G401 (cell line): ENCODE measurements around the gene GNAQ. TPM values are rescaled to one million over a fixed set of nuclear protein-coding genes. Genes with fewer than 3 reads are reported as not detected.

Source experiments
- DNase-seq: peaks from one replicate; pipeline ENCODE4 v3.0.0-alpha.2; 2015; ENCODE audit warnings: low spot score
- in situ Hi-C: cut with HindIII; loops from 2 replicates; pipeline ENCODE4 v1.10.0; 2016; ENCODE audit warnings: low sequenced_read_pairs, mixed read lengths
- total RNA-seq: library from RNA; depleted of rRNA; stranded (reverse); fragments of >200 nt; shearing (Covaris generic); gene quantifications from 2 replicates; pipeline ENCODE4 v1.2.3, GENCODE V29; 2014

The GNAQ gene
- total RNA-seq, 1 experiment from 2014 or later, result 24.5 TPM

DNA sequence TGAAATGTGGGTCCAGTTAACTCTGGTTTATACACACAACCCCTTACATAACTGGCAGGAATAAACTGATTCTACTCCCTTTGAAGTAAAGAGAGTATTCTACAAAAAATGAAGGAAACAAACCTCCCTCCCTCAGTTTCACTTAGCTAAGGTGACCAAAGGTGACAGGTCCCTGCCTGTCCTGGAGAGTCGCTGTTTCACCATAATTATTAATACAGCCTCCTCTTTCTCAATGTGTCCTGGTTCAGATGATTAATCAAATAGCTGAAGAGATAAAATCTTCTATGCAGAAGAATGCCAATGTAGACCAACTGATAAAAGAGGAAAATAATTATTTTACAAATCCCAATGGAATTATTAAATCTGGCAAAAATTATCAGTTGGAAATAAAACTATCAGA, 219.8 kb downstream of the GNAQ start:
- in situ Hi-C loops, result no loop called here

DNA sequence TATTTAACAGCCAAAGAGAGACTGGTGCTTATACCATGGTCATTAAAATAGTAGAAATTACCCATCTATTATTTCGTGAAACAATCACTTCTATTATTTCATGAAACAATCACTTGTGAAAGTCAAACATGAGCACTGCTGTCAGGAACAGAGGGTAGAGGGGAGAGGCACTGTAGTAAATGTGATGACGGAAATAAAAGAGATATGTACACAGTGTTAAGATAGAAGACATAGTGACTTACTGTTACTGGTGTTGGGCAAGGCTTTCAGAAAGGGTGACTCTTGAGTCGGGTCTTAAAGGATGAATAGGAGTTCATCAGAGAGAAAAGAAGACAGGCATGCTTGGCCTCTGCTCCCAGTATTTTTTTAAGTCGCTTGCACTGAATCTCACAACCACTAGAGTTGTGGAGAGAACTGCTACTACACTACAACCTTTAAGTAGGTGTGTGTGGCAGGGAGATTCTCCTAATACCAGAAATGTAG, 220.9 kb downstream of the GNAQ start:
- in situ Hi-C loops, result no loop called here
- no peak for DNase-seq

More for the DNA sequence above, 219.8 kb downstream of the GNAQ start:
- no peak for DNase-seq

DNA sequence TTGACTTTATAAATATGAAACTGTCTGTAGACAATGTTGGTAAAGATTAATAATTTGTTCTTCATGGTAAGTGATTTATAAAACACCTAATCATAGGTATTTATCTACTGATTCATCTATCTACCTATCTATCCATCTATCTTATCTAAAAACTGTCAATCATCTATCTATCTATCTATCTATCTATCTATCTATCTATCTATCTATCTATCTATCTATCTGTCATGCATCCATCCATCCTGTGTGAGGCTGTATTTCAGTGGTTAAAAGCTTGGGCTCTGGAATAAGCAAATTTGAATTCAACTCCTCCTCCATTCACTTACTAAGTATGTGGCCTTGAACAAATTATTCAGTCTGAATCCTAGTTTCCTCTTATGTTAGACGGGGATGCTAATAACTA, 221.6 kb downstream of the GNAQ start:
- no peak for DNase-seq
- in situ Hi-C loops, result no loop called here

GRCh38 chr9:77809552-77809951, 222.1 kb downstream of the GNAQ start:
- DNase-seq, result no peak
- in situ Hi-C loops, result no loop called here

GRCh38 chr9:77808751-77809081, 222.9 kb downstream of the GNAQ start:
- in situ Hi-C loops, result no loop called here
- no peak for DNase-seq

GRCh38 chr9:77807846-77808750, 223.5 kb downstream of the GNAQ start:
- in situ Hi-C loops, result no loop called here
- no peak for DNase-seq

DNA sequence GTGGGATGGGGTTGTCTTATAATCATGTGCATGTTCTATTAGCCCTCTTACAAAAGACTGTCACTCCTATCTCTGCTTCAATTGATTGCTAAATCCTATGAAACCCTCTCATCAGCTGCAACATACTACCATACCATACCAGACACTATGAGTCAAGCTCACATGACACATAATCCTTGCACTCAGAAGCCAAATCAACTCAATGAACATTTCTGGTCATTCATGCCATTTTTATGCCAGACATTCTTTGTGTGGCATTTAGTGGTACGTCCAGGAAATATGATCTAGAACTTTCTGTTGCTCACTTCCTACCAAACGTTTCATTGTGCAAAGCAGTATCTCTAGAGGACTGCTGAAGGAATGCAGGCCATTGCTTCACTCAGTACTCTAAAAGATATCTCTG, 224.3 kb downstream of the GNAQ start:
- in situ Hi-C loops, result no loop called here
- no peak for DNase-seq

DNA sequence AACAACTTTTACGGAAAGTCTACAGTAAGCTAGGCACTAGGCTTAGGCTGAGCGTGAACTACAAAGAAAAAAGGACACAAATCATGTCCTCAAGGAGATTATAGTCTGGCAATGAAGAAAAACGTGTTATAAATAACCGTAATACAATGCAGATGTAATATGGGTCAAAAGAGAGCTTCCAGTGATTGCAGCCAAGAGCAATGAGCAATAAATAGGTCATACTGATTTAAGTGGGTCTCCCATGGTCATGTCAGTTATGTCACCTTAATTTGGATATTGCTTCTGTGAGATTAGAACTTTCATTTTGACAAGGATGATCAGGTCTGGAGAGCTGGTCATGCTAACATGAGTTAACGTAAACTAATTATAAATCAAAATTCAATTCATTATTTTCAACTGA, 224.9 kb downstream of the GNAQ start:
- in situ Hi-C loops, result no loop called here

DNA sequence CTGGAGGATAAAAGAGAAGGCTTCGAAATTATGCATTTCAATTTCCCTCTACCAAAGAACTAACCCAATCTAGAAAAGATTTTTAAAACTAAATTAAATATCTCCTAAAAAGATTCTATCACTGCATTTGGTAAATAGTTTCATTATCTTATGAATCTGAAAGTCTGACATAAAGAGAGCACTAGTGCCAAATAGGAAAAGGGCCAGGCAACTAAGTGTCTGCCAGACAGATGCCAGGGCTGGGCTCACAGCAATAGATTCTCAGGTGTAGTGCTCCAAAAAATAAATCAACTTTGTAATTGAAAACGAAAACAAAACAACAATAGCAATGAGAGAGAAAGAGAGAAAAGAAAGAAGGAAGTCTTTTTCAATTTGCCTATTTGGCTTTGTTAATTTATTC, 225.8 kb downstream of the GNAQ start:
- in situ Hi-C loops, result no loop called here
- no peak for DNase-seq

More for the DNA sequence above, 224.9 kb downstream of the GNAQ start:
- no peak for DNase-seq

- in situ Hi-C loops, result no loop called here
Observed at GRCh38 chr9:77803423-77803822, 228.2 kb downstream of the GNAQ start.

DNA sequence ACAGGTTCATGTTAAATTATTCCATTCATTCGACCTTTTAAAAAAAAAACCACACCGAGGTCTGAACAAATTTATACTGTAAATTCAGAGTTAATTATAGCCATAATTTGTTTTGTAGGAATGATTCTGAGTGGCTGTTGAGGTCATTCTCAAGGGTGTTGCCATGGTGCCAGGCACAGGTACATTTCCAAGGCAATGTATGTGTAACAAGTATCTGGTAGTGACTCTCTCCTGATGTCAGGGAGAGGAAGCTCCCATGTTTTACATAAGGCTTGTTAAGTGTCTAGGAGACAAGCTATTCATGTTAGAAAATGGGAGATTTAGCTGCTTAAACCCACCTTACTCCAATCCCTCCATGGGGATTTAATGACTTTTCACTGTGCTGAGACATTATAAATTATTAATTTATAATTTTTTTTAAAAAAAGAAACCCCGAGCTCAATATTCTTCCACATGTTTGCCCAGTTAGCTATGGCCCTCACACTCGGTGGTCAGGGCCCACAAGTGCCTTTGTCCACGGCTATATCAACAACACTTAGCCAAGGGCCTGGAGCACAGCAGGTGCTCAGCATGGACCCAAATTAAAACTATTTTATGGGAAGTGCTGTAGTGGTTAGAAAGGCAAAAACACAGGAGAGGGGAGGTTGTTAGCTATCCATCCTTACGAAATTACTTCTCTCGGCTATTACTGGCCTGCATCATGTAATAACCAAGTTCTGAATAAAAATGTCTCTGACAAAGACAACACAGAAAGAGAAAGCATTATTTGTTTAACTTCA, 228.9 kb downstream of the GNAQ start:
- DNase-seq, result no peak
- in situ Hi-C loops, result no loop called here

More at GRCh38 chr9:77803423-77803822, 228.2 kb downstream of the GNAQ start:
- DNase-seq, result no peak

- in situ Hi-C loops, result no loop called here
- DNase-seq, result no peak
Observed at GRCh38 chr9:77802064-77802463, 229.5 kb downstream of the GNAQ start.

DNA sequence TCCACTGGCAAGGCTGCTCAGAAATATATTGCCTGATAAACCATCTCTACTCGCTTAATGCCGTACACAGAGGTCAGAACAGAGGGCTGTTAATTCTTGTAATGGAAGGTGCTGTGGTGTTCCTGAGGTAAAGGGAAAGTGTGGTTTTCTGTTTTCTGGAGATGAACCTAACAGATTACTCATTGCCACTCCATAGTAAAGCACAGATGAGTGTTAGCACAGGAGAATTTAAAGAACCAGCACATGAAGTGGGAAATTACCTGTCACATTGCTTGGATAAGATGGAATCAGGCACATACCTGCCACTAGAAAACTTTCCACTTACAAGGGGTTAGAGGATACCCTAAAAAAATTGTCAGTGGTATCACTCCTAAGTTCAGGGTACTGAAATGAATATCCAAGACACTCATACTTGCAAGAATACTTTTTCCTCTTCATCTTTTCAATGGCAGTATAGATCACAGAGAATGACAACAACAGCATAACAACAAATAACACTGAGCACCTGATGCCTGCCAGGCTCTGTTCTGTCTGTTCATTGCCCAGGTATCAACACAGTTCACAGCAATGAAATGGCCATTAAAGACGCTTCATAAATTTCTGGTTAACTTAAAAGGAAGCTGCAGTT, 230.6 kb downstream of the GNAQ start:
- DNase-seq, result no peak
- in situ Hi-C loops, result no loop called here

DNA sequence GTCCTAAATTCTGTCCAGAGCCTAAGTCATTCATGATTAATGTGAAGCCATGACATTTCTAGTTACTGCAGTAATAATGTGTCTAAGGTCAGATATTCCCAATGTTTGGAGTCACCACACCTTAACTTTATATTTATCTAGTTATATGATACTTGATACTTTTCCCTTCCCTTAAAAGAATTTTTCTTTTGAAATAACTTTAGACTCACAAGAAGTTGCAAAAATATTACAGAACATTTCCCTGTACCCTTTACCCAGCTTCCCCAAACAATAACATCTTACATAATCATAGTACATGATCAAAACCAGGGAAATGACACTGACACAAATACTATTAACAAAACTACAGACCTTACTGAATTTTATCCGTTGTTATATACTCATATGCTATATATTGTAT, 233.5 kb downstream of the GNAQ start:
- in situ Hi-C loops, result no loop called here
- no peak for DNase-seq

- DNase-seq, result no peak
- in situ Hi-C loops, result no loop called here
Observed at GRCh38 chr9:77794985-77795384, 236.6 kb downstream of the GNAQ start.

- in situ Hi-C loops, result no loop called here
- DNase-seq, result no peak
Observed at GRCh38 chr9:77793849-77794248, 237.8 kb downstream of the GNAQ start.

DNA sequence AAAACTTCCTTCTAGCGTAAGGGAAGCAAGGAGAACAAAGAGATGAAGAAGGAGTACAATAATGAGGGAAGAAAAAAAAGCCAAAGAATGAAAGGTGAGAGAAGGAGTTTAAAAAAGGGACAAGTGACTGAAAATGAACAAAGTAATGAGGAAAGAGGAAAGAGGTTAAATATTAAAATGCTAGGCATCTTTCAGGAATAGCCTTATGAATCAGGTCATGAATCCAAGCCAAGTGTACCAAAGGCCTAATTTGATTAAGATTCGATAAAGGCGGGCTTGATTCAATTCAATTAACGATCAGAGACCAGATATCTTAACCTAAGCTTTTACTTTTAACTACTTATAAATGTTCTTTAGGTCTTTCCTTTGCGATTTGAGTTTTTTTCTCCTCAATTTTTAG, 241.7 kb downstream of the GNAQ start:
- DNase-seq, result no peak
- in situ Hi-C loops, result no loop called here

DNA sequence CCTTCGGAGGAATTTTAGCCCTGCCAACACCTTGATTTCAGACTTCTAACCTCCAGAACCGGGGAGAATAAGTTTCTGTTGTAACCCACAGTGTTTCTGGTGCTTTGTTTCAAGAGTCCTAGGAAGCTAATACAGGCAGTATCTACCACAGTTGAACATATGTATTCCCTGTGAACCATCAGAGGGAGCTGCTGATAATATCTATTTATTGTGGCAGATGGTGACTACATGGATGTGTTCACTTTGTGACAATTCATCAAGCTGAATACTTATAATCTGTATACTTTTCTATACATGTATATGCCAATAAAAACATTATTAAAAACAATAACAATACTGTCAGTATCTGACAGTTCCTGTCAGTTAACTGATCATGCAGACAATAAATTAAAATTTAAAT, 246.3 kb downstream of the GNAQ start:
- DNase-seq, result no peak
- in situ Hi-C loops, result no loop called here

DNA sequence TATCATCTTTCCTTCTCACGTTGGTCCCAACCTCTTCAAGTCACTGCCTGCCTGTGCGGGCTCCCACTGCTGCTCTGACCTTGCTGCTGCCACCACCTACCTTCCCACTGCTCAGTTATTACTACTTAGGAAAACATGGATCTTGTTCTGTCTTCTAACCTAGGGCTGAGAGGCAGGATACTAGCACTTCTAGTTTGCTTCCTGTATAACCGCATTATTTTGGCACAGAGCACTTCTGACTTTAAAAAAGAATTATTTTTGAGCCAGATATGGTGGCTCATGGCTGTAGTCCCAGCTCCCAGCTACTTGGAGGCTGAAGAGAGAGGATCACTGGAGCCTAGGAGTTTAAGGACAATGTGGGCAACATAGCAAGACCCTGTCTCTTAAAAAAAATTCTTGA, 248.1 kb downstream of the GNAQ start:
- DNase-seq, result no peak
- in situ Hi-C loops, result no loop called here

GRCh38 chr9:77779010-77779409, 252.6 kb downstream of the GNAQ start:
- in situ Hi-C loops, result no loop called here
- no peak for DNase-seq
